22Rv1 (cell line): ENCODE measurements around the gene MAD1L1.
"Not testable (repeated sequence)": the region's sequence is repeated elsewhere in the genome, so short reads cannot be mapped to it uniquely, and the experiment has no call there.

Source experiments
- H3K27ac ChIP-seq: fragments of 450-650 bp; 2 replicates; pipeline ENCODE4 v1.5.1; 2017
- ZFX ChIP-seq: fragments of 450-650 bp; IDR thresholded peaks from 2 replicates; pipeline ENCODE4 v1.6.1; 2017; ENCODE audit warnings: antibody characterized with exemption, borderline replicate concordance
- TF ChIP-seq, protein P1 (sequence below): fragments of 450-650 bp; IDR thresholded peaks from 2 replicates; pipeline ENCODE4 v1.5.1; 2017; ENCODE audit warnings: mild to moderate bottlenecking

The MAD1L1 gene

DNA sequence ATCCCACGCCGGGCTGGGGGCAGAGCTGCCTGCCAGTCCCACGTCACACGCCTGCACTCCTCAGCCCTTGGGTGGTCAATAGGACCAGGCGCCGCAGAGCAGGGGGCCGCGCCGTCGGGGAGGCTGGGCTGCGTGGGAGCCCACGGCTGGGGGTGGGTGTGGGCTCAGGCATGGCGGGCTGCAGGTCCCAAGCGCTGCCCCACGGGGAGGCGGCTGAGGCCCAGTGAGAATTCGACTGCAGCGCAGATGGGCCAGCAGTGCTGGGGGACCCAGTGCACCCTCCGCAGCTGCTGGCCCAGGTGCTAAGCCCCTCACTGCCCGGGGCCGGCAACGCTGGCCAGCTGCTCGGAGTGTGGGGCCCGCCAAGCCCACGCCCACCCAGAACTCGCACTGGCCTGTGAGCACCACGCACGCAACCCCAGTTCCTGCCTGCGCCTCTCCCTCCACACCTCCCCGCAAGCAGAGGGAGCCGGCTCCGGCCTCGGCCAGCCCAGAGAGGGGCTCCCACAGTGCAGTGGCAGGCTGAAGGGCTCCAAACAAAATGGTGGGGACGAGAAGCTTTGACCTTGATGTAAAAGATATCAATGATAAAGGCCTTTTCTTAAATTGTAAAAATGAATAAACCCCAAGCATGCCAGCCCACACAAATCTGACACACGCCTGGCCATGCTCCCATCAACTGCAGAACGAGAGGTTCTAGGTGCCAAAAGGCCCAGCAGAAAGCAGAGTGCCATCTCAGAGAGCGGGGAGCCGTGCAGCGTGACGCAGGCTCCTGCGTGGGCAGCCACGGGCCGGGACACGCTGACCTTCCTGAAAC lies 255.5 kb downstream of the MAD1L1 start:
- H3K27ac ChIP-seq, result no peak overlapping the region
- no peak for TF ChIP-seq ZFX
- TF ChIP-seq, protein P1, sequence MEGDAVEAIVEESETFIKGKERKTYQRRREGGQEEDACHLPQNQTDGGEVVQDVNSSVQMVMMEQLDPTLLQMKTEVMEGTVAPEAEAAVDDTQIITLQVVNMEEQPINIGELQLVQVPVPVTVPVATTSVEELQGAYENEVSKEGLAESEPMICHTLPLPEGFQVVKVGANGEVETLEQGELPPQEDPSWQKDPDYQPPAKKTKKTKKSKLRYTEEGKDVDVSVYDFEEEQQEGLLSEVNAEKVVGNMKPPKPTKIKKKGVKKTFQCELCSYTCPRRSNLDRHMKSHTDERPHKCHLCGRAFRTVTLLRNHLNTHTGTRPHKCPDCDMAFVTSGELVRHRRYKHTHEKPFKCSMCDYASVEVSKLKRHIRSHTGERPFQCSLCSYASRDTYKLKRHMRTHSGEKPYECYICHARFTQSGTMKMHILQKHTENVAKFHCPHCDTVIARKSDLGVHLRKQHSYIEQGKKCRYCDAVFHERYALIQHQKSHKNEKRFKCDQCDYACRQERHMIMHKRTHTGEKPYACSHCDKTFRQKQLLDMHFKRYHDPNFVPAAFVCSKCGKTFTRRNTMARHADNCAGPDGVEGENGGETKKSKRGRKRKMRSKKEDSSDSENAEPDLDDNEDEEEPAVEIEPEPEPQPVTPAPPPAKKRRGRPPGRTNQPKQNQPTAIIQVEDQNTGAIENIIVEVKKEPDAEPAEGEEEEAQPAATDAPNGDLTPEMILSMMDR, result no peak

DNA sequence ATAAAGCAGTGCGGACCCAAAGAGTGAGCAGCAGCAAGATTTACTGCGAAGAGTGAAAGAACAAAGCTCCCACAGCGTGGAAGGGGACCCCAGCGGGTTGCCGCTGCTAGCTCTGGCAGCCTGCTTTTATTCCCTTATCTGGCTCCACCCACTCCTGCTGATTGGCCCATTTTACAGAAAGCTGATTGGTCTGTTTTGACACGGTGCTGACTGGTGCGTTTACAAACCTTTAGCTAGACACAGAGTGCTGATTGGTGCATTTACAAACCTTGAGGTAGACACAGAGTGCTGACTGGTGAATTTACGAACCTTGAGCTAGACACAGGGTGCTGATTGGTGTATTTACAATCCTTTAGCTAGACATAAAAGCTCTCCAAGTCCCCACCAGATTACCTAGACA lies 256.2 kb downstream of the MAD1L1 start:
- H3K27ac ChIP-seq, result not testable (repeated sequence)

DNA sequence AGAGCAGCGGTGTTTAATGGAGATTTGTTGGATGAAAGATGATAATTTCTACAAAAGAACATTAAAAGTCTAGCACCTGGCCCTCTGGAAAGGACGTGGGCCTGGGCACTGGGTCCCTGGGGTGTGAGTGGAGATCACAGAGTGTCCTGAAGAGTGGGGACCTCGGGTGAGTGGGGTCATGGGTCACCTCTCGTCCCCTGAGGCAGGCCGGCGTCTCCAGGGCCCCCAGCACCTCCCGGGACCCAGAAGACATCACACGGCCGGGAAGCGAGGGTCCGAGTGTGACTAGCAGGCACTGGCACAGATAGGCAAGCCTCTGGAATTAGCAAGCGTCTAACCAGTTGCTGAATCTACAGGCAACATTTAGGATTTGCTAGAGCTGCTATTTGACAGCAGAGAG lies 257.2 kb downstream of the MAD1L1 start:
- H3K27ac ChIP-seq, result no peak overlapping the region
- no peak for TF ChIP-seq ZFX
- TF ChIP-seq, protein P1, result no peak

DNA sequence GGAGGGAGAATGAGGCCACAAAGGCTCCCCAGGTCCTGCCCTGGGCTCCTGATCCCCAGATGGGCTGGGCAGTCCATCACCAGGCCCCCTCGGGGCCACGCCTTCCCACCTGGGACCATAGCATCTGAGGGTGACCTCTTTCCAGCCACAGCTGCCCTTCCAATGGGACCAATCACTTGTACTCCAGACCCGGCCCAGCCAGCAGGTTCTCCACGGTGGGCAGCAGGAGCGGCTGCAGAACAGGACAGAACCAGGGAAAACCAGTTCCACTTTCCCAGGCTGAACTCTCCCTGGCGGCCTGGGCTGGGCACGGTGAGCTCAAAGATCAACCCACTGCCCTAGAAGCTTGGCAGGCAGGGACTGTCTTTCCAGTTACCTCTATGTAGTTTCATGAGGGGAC lies 257.6 kb downstream of the MAD1L1 start:
- TF ChIP-seq, protein P1, result no peak
- TF ChIP-seq ZFX, result no peak
- no peak overlapping the region for H3K27ac ChIP-seq

DNA sequence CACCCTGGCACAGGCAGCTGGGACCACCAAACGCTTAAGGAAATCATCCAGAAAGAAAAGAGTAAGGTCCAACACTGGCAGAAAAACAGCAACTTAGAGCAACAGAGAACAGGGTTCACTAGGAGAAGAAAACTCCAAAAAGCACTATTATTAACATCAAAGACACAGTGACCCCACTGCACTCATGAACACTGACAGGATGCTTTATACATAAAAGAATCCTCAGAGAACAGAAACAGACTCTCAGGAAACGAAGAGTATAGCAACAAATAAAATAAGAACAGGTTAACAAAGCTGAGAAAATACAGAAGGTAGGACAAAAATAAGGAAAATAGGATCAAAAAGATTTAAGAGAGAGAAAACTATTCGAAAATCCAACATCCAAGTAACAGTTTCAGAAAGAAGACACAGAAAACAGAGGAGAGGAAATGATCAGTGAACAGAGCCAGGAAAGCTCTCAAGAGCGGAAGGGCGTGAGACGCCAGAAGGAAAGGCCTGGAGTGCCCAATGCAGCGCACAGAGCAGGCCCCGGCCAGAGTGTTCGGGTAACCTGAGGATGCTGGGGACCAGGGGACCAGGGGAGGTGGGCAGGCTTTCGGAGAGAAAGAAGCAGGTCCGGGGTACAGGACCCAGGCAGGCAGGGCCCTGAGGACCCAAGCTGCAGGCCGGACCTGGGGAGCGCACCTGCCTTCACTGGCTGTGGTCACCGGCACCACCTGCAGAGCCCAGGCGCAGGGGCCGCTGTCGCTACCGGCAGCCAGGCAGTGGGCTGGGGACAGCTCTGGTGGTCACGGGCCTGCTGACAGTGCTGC lies 258.2 kb downstream of the MAD1L1 start:
- H3K27ac ChIP-seq, result no peak overlapping the region
- TF ChIP-seq ZFX, result no peak
- TF ChIP-seq, protein P1, result no peak

DNA sequence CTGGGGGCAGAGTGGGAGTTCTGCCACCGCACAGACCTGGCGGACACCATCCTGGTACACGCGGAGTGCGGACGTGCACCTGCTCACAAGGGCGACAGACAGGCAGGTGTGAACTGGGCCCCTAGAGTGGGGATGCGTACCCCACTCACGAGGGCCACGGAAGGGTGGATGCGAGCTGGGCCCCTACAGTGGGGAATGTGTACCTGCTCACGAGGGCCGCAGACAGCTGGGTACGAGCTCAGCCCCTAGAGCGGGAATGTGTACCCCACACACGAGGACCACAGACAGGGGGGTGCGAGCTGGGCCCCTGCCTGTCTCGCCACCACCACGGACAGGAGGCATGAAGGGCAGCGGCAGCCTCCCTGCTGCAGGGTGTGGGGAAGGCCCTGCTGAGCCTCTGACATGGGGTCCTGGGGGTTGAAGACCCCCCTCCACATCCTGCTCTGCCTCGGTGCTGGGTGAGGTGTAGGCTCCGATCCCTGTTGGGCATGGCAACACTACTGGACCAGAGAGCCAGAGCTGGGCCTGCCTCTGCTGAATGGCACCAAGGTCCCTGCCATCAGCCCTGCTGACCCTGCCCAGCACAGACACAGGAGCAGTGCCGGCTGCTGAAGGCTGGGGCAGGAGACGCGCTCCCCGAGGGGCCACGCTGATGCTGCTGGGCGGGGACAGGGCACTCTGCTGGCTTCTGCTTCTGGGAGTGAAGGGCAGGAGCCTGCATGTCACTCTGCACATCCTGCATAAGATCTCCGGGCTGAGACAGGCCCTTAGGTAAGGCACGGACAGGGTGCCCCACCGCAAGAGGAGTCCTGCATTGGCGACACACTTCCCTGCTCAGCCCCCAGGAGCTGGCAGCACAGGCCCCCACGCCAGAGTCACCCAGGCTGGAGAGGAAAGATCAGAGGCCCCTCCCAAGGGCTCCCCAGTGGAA lies 259.2 kb downstream of the MAD1L1 start:
- TF ChIP-seq, protein P1, result no peak
- TF ChIP-seq ZFX, result no peak
- H3K27ac ChIP-seq, result no peak overlapping the region

DNA sequence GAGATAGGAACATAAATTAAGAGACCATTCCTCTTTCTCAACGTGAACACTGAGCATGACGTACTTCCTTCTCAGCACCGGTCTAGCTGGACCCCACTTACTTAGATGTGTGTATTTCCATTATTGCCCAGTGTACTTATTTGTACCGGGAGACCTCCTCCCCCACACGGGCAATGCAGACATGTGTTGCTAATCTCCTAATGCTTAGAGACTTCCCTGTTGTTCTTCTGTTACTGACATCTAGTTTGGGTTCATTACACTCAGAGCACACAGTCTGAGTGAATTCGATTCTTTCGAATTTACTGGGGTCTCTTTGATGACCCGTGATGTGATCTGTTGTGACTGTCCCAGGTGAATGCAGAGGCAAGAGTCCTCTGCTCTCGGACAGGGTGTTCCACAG lies 260.0 kb downstream of the MAD1L1 start:
- TF ChIP-seq ZFX, result no peak
- TF ChIP-seq, protein P1, result no peak
- no peak overlapping the region for H3K27ac ChIP-seq
